Ovary (tissue), 3 donors: ENCODE results near the gene KRT17.

Experiments
- EP300 ChIP-seq: sonication (generic); formaldehyde crosslinking; IDR thresholded peaks from one replicate; pipeline ENCODE4 v1.6.1; 2017; ENCODE audit warnings: antibody characterized with exemption
- POLR2A ChIP-seq: fragments of 450-650 bp; IDR thresholded peaks from one replicate; pipeline ENCODE4 v1.6.1; 2017; ENCODE audit warnings: antibody characterized with exemption, mild to moderate bottlenecking, moderate library complexity
- TF ChIP-seq, protein P1 (sequence below), 3 donors: fragments of 450-650 bp in 2 of 3; fragments of 200-600 bp in 1 of 3; IDR thresholded peaks; one replicate each; pipeline versions ENCODE4 v1.5.1 to v1.8.0; 2016 to 2022; ENCODE audit warnings: antibody characterized with exemption in 3 of 3, mild to moderate bottlenecking in 1 of 3
- donor health status: DM: no; HTN: no; CAD: no.

DNA sequence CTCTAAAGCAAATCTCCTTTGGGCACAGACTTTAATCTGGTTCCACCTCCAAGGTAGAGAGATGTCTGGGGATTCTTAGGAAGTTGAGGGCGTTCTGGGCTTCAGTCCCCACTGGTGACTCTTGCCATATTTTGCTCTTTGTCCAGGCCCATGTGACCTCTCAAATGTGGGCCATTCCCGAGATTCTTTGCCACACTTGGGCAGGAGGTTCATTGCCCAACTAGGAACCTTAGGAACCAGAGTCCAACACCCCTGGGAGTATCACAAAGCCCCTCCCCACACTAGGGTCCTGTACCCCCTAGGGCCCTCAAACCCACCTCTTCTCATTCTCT, 44.2 kb downstream of the KRT17 start:
- TF ChIP-seq, protein P1, sequence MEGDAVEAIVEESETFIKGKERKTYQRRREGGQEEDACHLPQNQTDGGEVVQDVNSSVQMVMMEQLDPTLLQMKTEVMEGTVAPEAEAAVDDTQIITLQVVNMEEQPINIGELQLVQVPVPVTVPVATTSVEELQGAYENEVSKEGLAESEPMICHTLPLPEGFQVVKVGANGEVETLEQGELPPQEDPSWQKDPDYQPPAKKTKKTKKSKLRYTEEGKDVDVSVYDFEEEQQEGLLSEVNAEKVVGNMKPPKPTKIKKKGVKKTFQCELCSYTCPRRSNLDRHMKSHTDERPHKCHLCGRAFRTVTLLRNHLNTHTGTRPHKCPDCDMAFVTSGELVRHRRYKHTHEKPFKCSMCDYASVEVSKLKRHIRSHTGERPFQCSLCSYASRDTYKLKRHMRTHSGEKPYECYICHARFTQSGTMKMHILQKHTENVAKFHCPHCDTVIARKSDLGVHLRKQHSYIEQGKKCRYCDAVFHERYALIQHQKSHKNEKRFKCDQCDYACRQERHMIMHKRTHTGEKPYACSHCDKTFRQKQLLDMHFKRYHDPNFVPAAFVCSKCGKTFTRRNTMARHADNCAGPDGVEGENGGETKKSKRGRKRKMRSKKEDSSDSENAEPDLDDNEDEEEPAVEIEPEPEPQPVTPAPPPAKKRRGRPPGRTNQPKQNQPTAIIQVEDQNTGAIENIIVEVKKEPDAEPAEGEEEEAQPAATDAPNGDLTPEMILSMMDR (IDR thresholded peaks at IDR 0.05) = no peak
- no peak for TF ChIP-seq EP300
- TF ChIP-seq POLR2A = no peak
